NB4 (cell line): ENCODE measurements around the gene PTOV1.

Experiments
- CTCF ChIP-seq: IDR thresholded peaks from one replicate; pipeline ENCODE4 v1.5.1; 2012; ENCODE audit warnings: low read depth, low read length
- MAX ChIP-seq: IDR thresholded peaks from 2 replicates; pipeline ENCODE4 v1.6.1; 2011; ENCODE audit warnings: low read depth, low read length
- POLR2A ChIP-seq: IDR thresholded peaks from 2 replicates; pipeline ENCODE4 v1.6.1; 2011; ENCODE audit warnings: mild to moderate bottlenecking; ENCODE audit not compliant: insufficient read length; ENCODE audit errors: extremely low read depth

- TF ChIP-seq CTCF (no peak), POLR2A (no peak), MAX (no peak)
Measured at GRCh38 chr19:49869009-49869483, 18.1 kb downstream of the PTOV1 start.
